ENCODE results near the gene HNRNPF.
A peak's percentile ranks its signal among the peaks of the same experiment; 100 is the strongest.

HNRNPF gene

DNA sequence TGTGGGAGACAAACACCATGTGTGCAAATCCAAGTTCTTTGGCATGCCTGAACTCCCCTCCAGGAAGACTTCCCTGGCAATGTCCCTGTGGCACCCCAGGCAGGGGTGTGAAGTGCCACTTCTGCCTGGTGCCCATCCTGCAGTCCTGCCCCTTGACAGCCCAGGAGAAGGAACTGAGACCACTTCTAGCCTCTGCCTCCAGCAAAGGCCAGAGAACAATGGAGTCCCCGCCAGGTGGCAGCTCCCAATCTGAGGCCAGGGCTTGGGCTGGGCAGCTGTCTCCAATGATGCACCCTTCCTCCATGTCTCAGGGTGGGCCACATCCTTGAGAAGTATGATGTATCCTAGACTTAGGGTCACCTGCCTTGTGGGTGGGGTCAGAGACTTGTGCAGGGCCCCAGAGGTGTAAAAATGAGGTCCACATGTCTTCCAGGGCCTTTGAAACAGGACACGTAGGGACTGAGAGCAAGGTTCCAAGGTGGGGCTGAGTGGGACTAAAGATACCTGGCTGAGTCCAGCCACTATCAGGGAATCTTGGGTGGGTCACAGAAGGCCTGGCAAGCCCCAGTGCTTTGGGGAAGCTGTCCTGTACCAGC, 32.1 kb downstream of the HNRNPF start:
- H3K9me3 ChIP-seq (ENCODE audit: insufficient read depth, low read depth, low read length) = no peaks in the 10 kb centered on the region
- H3K79me2 ChIP-seq (ENCODE audit: control insufficient read depth, insufficient read depth, low read length, poor library complexity) = no peaks in the 10 kb centered on the region
- no peak overlapping the region for H2AFZ ChIP-seq (ENCODE audit: insufficient read depth, low read length, poor library complexity)
- H2BK5ac ChIP-seq (ENCODE audit: low read depth, low read length, poor library complexity) = no peak overlapping the region
- H2BK12ac ChIP-seq (ENCODE audit: low read length) = no peak overlapping the region
- no peaks in the 10 kb centered on the region for H3K79me1 ChIP-seq (ENCODE audit: low read length)
- no peak overlapping the region for H3K4me2 ChIP-seq (ENCODE audit: low read length)
- no peak overlapping the region for H4K91ac ChIP-seq (ENCODE audit: low read depth, low read length)
- no peak overlapping the region for H3K18ac ChIP-seq (ENCODE audit: low read length)
- H3K4me1 ChIP-seq (ENCODE audit: control insufficient read depth in 1 of 2, insufficient read depth in 2 of 2, low read length in 2 of 2) = peaks cover 14 to 17% of the 10 kb centered on the region in 2 experiments
- H3K9ac ChIP-seq (ENCODE audit: low read length) = no peak overlapping the region
- no peak overlapping the region for H2BK120ac ChIP-seq (ENCODE audit: insufficient read depth, low read length, poor library complexity)
- no peak overlapping the region for H3K4me3 ChIP-seq (ENCODE audit: low read depth, low read length)
- no peak for DNase-seq
- no peak overlapping the region for H3K14ac ChIP-seq (ENCODE audit: low read length)
- WGBS (ENCODE audit: extremely low coverage, insufficient coverage, insufficient read length) = no CpG with 5 or more reads among the region's 2 CpGs
- no peak overlapping the region for H2AK5ac ChIP-seq (ENCODE audit: low read length)
- no peak overlapping the region for H3K23ac ChIP-seq (ENCODE audit: low read length)
- no peak overlapping the region for H3K27ac ChIP-seq (ENCODE audit: low read depth, low read length)
- no peak overlapping the region for H3K4ac ChIP-seq (ENCODE audit: low read depth, low read length)
- H4K8ac ChIP-seq (ENCODE audit: low read depth, low read length) = no peak overlapping the region
- H3K36me3 ChIP-seq (ENCODE audit: control insufficient read depth in 1 of 2, insufficient read depth in 2 of 2, low read length in 2 of 2) = no peaks in the 10 kb centered on the region
- no peaks in the 10 kb centered on the region for H3K27me3 ChIP-seq (ENCODE audit: insufficient read depth, low read length)
- H4K12ac ChIP-seq (ENCODE audit: low read depth, low read length) = no peak overlapping the region

DNA sequence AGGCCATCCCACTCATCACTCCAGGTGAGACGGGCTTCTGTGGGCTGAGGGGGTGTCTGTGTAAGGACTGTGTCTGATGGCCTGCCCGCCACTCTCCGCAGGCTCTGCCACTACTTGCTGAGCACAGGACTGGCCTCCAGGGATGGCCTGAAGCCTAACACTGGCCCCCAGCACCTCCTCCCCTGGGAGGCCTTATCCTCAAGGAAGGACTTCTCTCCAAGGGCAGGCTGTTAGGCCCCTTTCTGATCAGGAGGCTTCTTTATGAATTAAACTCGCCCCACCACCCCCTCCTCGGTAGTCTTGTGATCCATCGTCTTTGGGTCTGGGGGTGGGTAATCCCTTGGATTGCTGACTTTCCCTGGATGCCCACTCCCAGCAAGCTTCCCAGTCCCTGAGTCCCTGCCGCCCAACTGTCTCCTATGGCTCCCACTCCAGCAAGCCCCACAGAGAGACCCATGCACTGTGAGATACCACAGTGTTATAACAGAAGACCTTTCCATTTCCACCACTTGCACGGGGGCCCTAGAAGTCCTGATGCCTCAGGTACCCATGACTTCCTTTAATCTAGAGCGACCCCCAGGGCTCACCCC, 32.8 kb downstream of the HNRNPF start:
- Histone ChIP-seq H3K4me2 (ENCODE audit: low read length) (no peak overlapping the region), H2BK12ac (ENCODE audit: low read length) (no peak overlapping the region), H2AFZ (ENCODE audit: insufficient read depth, low read length, poor library complexity) (no peak overlapping the region), H4K12ac (ENCODE audit: low read depth, low read length) (no peak overlapping the region), H4K8ac (ENCODE audit: low read depth, low read length) (no peak overlapping the region), H3K79me1 (ENCODE audit: low read length) (no peaks in the 10 kb centered on the region), H3K27ac (ENCODE audit: low read depth, low read length) (no peak overlapping the region), H3K14ac (ENCODE audit: low read length) (no peak overlapping the region), H3K9ac (ENCODE audit: low read length) (no peak overlapping the region), H3K79me2 (ENCODE audit: control insufficient read depth, insufficient read depth, low read length, poor library complexity) (no peaks in the 10 kb centered on the region), H2BK5ac (ENCODE audit: low read depth, low read length, poor library complexity) (no peak overlapping the region), H2AK5ac (ENCODE audit: low read length) (no peak overlapping the region), H4K91ac (ENCODE audit: low read depth, low read length) (no peak overlapping the region), H3K36me3 (ENCODE audit: control insufficient read depth in 1 of 2, insufficient read depth in 2 of 2, low read length in 2 of 2) (no peaks in the 10 kb centered on the region), H3K23ac (ENCODE audit: low read length) (no peak overlapping the region), H3K4me3 (ENCODE audit: low read depth, low read length) (no peak overlapping the region), H3K4ac (ENCODE audit: low read depth, low read length) (no peak overlapping the region), H3K18ac (ENCODE audit: low read length) (no peak overlapping the region), H2BK120ac (ENCODE audit: insufficient read depth, low read length, poor library complexity) (no peak overlapping the region), H3K4me1 (ENCODE audit: control insufficient read depth in 1 of 2, insufficient read depth in 2 of 2, low read length in 2 of 2) (peaks cover 14 to 17% of the 10 kb centered on the region in 2 experiments), H3K9me3 (ENCODE audit: insufficient read depth, low read depth, low read length) (no peaks in the 10 kb centered on the region), H3K27me3 (ENCODE audit: insufficient read depth, low read length) (no peaks in the 10 kb centered on the region)
- WGBS (ENCODE audit: extremely low coverage, insufficient coverage, insufficient read length) = no CpG with 5 or more reads among the region's 9 CpGs
- DNase-seq = no peak

DNA sequence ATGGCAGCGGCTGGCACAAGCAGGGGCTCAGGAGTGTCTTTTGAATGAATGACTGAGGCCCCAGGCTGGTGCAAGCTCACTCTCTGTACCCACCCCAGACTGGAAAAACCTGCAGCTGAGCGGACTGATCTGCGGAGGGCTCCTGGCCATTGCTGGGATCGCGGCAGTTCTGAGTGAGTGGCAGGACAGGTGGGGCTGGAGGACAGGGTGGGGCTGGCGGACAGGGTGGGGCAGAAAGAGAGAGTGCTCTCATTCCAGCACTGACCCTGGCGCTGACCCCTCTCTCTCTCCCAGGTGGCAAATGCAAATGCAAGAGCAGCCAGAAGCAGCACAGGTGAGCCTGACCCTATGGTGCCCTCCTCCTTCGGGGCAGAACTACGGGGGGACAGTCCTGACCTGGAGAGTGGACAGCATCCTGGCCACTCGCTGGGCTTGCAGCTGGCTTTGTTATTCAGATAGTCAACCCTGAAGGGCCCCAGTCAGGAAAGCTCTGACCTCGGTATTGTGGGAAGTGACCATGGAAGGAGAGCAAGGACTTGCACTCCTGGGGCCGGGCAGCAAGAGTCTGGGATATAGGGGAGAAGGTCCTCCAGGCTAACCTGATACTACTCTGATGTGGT, 33.5 kb downstream of the HNRNPF start:
- no CpG with 5 or more reads among the region's 12 CpGs for WGBS (ENCODE audit: extremely low coverage, insufficient coverage, insufficient read length)
- no peak overlapping the region for H3K18ac ChIP-seq (ENCODE audit: low read length)
- DNase-seq = peak; percentile 7 to 21

DNA sequence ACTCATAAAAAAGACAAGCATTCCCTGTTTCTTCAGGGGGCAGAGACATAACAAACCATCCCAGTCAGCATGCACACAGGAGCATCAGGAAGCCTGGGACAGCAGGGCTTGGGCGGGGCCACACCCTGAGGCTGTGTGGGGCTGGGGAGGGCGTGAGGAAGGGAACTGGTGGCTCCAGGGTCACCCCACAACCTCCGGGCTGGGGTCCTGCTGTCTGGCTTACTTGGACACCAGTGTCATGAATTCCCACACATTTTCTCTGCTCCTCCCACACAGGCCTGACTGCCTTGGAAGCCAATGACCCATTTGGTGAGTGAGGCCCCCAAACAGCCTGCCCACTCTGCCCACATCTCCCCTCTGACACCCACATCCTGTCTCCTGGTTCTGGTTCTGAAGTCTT, 34.8 kb downstream of the HNRNPF start:
- H2AFZ ChIP-seq (ENCODE audit: insufficient read depth, low read length, poor library complexity) = no peak overlapping the region
- H2BK5ac ChIP-seq (ENCODE audit: low read depth, low read length, poor library complexity) = no peak overlapping the region
- no peak overlapping the region for H4K91ac ChIP-seq (ENCODE audit: low read depth, low read length)
- H3K27me3 ChIP-seq (ENCODE audit: insufficient read depth, low read length) = no peaks in the 10 kb centered on the region
- no peak for DNase-seq
- no peak overlapping the region for H3K23ac ChIP-seq (ENCODE audit: low read length)
- H3K4ac ChIP-seq (ENCODE audit: low read depth, low read length) = no peak overlapping the region
- no peak overlapping the region for H3K4me3 ChIP-seq (ENCODE audit: low read depth, low read length)
- H3K9me3 ChIP-seq (ENCODE audit: insufficient read depth, low read depth, low read length) = no peaks in the 10 kb centered on the region
- no peak overlapping the region for H3K9ac ChIP-seq (ENCODE audit: low read length)
- H2BK120ac ChIP-seq (ENCODE audit: insufficient read depth, low read length, poor library complexity) = no peak overlapping the region
- H4K12ac ChIP-seq (ENCODE audit: low read depth, low read length) = no peak overlapping the region
- no peak overlapping the region for H2AK5ac ChIP-seq (ENCODE audit: low read length)
- H4K8ac ChIP-seq (ENCODE audit: low read depth, low read length) = no peak overlapping the region
- H3K4me1 ChIP-seq (ENCODE audit: control insufficient read depth in 1 of 2, insufficient read depth in 2 of 2, low read length in 2 of 2) = peaks cover 14 to 17% of the 10 kb centered on the region in 2 experiments
- no CpG with 5 or more reads among the region's 3 CpGs for WGBS (ENCODE audit: extremely low coverage, insufficient coverage, insufficient read length)
- H2BK12ac ChIP-seq (ENCODE audit: low read length) = no peak overlapping the region
- H3K14ac ChIP-seq (ENCODE audit: low read length) = no peak overlapping the region
- no peaks in the 10 kb centered on the region for H3K36me3 ChIP-seq (ENCODE audit: control insufficient read depth in 1 of 2, insufficient read depth in 2 of 2, low read length in 2 of 2)
- H3K79me1 ChIP-seq (ENCODE audit: low read length) = no peaks in the 10 kb centered on the region
- no peak overlapping the region for H3K4me2 ChIP-seq (ENCODE audit: low read length)
- H3K18ac ChIP-seq (ENCODE audit: low read length) = no peak overlapping the region
- H3K27ac ChIP-seq (ENCODE audit: low read depth, low read length) = no peak overlapping the region
- no peaks in the 10 kb centered on the region for H3K79me2 ChIP-seq (ENCODE audit: control insufficient read depth, insufficient read depth, low read length, poor library complexity)

More for the DNA sequence above, 33.5 kb downstream of the HNRNPF start:
- Histone ChIP-seq H4K8ac (ENCODE audit: low read depth, low read length) (no peak overlapping the region), H3K4me1 (ENCODE audit: control insufficient read depth in 1 of 2, insufficient read depth in 2 of 2, low read length in 2 of 2) (peaks cover 14 to 17% of the 10 kb centered on the region in 2 experiments), H3K23ac (ENCODE audit: low read length) (no peak overlapping the region), H2BK12ac (ENCODE audit: low read length) (no peak overlapping the region), H2AFZ (ENCODE audit: insufficient read depth, low read length, poor library complexity) (no peak overlapping the region), H4K91ac (ENCODE audit: low read depth, low read length) (no peak overlapping the region), H2BK5ac (ENCODE audit: low read depth, low read length, poor library complexity) (no peak overlapping the region), H4K12ac (ENCODE audit: low read depth, low read length) (no peak overlapping the region), H3K4me2 (ENCODE audit: low read length) (no peak overlapping the region), H3K79me1 (ENCODE audit: low read length) (no peaks in the 10 kb centered on the region), H3K79me2 (ENCODE audit: control insufficient read depth, insufficient read depth, low read length, poor library complexity) (no peaks in the 10 kb centered on the region), H3K9ac (ENCODE audit: low read length) (no peak overlapping the region), H3K27ac (ENCODE audit: low read depth, low read length) (no peak overlapping the region), H3K9me3 (ENCODE audit: insufficient read depth, low read depth, low read length) (no peaks in the 10 kb centered on the region), H3K4ac (ENCODE audit: low read depth, low read length) (no peak overlapping the region), H2AK5ac (ENCODE audit: low read length) (no peak overlapping the region), H3K36me3 (ENCODE audit: control insufficient read depth in 1 of 2, insufficient read depth in 2 of 2, low read length in 2 of 2) (no peaks in the 10 kb centered on the region), H3K4me3 (ENCODE audit: low read depth, low read length) (no peak overlapping the region), H3K27me3 (ENCODE audit: insufficient read depth, low read length) (no peaks in the 10 kb centered on the region), H3K14ac (ENCODE audit: low read length) (no peak overlapping the region), H2BK120ac (ENCODE audit: insufficient read depth, low read length, poor library complexity) (no peak overlapping the region)
